ENCODE data around the gene CCDC148. TPM values are rescaled to one million over a fixed set of nuclear protein-coding genes. Genes with fewer than 3 reads are reported as not detected.

Gene CCDC148
- total and polyA plus RNA-seq, 2 donors from 2014 or later, result 6.6 to 21.0 TPM

DNA sequence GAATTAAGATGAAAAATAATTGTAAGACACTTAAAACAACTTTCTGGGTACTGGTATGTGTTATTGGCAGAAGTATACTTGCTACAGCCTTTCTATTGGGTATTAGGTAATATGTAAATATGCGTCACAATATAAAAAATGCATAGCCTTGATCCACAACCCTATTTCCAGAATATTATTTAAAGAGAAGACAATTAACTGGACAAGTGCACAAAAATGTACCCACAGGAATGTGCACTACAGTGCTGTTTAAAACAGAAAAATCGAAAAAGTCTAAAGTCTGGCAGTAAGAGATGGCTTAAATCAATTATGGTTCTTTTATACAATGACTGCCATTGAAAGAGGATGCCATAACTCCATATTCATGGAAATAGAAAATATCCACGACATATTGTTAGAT is 205.2 kb downstream of the CCDC148 start:
- FAIRE-seq, result no peak
- Histone ChIP-seq H3K9ac (ENCODE audit: low read length in 3 of 3) (no peak overlapping the region), H3K4me3 (ENCODE audit: low read length in 3 of 3) (no peak overlapping the region), H3K27ac (ENCODE audit: low read depth in 2 of 2, low read length in 2 of 2) (no peak overlapping the region), H3K9me3 (ENCODE audit: control insufficient read depth in 2 of 3, insufficient read depth in 1 of 3, low read length in 3 of 3) (no peaks in the 10 kb centered on the region), H3K4me1 (ENCODE audit: control insufficient read depth in 2 of 3, insufficient read depth in 2 of 3, low read depth in 1 of 3, low read length in 3 of 3) (no peaks in the 10 kb centered on the region), H3K36me3 (ENCODE audit: control insufficient read depth in 2 of 3, insufficient read depth in 3 of 3, low read length in 3 of 3) (no peaks in the 10 kb centered on the region), H3K27me3 (ENCODE audit: control insufficient read depth, insufficient read depth, low read length) (no peaks in the 10 kb centered on the region)
- no peak for DNase-seq
- intact Hi-C loops (cut with DNase I), result no loop called here
- TF ChIP-seq, protein P1, sequence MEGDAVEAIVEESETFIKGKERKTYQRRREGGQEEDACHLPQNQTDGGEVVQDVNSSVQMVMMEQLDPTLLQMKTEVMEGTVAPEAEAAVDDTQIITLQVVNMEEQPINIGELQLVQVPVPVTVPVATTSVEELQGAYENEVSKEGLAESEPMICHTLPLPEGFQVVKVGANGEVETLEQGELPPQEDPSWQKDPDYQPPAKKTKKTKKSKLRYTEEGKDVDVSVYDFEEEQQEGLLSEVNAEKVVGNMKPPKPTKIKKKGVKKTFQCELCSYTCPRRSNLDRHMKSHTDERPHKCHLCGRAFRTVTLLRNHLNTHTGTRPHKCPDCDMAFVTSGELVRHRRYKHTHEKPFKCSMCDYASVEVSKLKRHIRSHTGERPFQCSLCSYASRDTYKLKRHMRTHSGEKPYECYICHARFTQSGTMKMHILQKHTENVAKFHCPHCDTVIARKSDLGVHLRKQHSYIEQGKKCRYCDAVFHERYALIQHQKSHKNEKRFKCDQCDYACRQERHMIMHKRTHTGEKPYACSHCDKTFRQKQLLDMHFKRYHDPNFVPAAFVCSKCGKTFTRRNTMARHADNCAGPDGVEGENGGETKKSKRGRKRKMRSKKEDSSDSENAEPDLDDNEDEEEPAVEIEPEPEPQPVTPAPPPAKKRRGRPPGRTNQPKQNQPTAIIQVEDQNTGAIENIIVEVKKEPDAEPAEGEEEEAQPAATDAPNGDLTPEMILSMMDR (IDR thresholded peaks at IDR 0.05; ENCODE audit: borderline replicate concordance, extremely low read depth, insufficient read depth), result no peak

DNA sequence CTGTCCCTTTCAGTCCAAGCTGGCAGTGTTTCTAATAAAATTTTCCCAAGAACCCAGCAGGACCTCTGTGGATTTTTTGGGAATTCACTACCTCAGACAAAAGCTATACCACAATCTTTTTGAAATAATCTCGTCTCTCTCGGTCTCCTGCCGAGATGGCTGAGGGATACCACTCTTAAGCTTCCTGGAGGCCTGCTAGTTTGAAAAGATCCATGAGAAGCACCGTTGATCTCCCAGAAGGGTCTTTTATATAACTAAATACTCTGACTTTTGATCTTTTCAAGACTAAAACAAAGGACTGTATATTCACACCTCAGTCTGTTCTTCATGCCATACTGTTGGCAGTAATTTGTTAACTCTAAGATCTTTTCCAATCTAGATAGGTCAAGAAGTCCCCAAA is 213.2 kb downstream of the CCDC148 start:
- H3K4me1 ChIP-seq (ENCODE audit: control insufficient read depth in 2 of 3, insufficient read depth in 2 of 3, low read depth in 1 of 3, low read length in 3 of 3), result no peaks in the 10 kb centered on the region
- intact Hi-C loops (cut with DNase I), result no loop called here
- DNase-seq (no peak), FAIRE-seq (no peak)
- TF ChIP-seq, protein P1 (IDR thresholded peaks at IDR 0.05; ENCODE audit: borderline replicate concordance, extremely low read depth, insufficient read depth), result no peak
- H3K4me3 ChIP-seq (ENCODE audit: low read length in 3 of 3), result no peak overlapping the region
- no peaks in the 10 kb centered on the region for H3K27me3 ChIP-seq (ENCODE audit: control insufficient read depth, insufficient read depth, low read length)
- no peak overlapping the region for H3K9ac ChIP-seq (ENCODE audit: low read length in 3 of 3)
- H3K27ac ChIP-seq (ENCODE audit: low read depth in 2 of 2, low read length in 2 of 2), result no peak overlapping the region
- no peaks in the 10 kb centered on the region for H3K9me3 ChIP-seq (ENCODE audit: control insufficient read depth in 2 of 3, insufficient read depth in 1 of 3, low read length in 3 of 3)
- no peaks in the 10 kb centered on the region for H3K36me3 ChIP-seq (ENCODE audit: control insufficient read depth in 2 of 3, insufficient read depth in 3 of 3, low read length in 3 of 3)

DNA sequence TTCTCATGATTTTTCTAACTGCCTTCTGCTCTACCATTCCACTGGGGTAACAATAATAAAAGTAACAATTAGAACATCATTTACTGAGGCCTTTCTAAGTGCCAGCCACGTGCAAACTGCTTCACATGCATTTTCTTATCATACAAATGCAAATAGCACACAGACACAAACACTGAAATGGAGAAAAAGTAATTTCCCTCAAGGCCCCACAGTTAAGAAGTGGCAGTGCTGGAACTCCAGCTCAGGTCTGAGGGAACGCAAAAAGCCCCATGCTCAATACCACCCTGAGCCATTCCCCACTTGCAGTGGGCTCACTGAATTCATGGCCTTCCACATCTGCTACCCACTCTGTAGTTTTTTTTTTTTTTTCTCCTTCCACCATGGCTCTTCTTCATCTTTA is 214.3 kb downstream of the CCDC148 start:
- Histone ChIP-seq H3K27me3 (ENCODE audit: control insufficient read depth, insufficient read depth, low read length) (no peaks in the 10 kb centered on the region), H3K4me3 (ENCODE audit: low read length in 3 of 3) (no peak overlapping the region), H3K9ac (ENCODE audit: low read length in 3 of 3) (no peak overlapping the region), H3K36me3 (ENCODE audit: control insufficient read depth in 2 of 3, insufficient read depth in 3 of 3, low read length in 3 of 3) (no peaks in the 10 kb centered on the region), H3K9me3 (ENCODE audit: control insufficient read depth in 2 of 3, insufficient read depth in 1 of 3, low read length in 3 of 3) (no peaks in the 10 kb centered on the region), H3K27ac (ENCODE audit: low read depth in 2 of 2, low read length in 2 of 2) (no peak overlapping the region), H3K4me1 (ENCODE audit: control insufficient read depth in 2 of 3, insufficient read depth in 2 of 3, low read depth in 1 of 3, low read length in 3 of 3) (no peaks in the 10 kb centered on the region)
- DNase-seq (no peak), FAIRE-seq (no peak)
- TF ChIP-seq, protein P1 (IDR thresholded peaks at IDR 0.05; ENCODE audit: borderline replicate concordance, extremely low read depth, insufficient read depth), result no peak
- intact Hi-C loops (cut with DNase I), result no loop called here

DNA sequence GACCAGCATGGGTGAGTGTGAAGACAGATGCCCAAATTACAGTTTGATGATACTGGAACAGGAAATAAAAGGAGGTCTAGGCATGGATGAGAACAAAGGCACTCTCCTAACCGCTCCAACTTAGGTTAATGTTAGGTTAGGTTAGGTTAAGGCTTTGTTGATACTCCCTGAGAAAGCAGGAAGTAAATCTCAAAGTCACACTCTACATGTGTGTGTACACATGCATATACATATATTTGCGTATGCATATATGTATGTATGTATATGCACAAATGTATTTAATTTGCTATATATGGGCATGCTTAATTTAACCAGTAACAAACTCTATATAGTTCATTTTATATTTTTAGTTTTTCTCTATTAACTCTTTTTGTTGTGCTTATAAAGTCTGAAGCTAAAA is 215.6 kb downstream of the CCDC148 start:
- Histone ChIP-seq H3K36me3 (ENCODE audit: control insufficient read depth in 2 of 3, insufficient read depth in 3 of 3, low read length in 3 of 3) (no peaks in the 10 kb centered on the region), H3K4me1 (ENCODE audit: control insufficient read depth in 2 of 3, insufficient read depth in 2 of 3, low read depth in 1 of 3, low read length in 3 of 3) (no peaks in the 10 kb centered on the region), H3K27ac (ENCODE audit: low read depth in 2 of 2, low read length in 2 of 2) (no peak overlapping the region), H3K9me3 (ENCODE audit: control insufficient read depth in 2 of 3, insufficient read depth in 1 of 3, low read length in 3 of 3) (no peaks in the 10 kb centered on the region), H3K27me3 (ENCODE audit: control insufficient read depth, insufficient read depth, low read length) (no peaks in the 10 kb centered on the region), H3K4me3 (ENCODE audit: low read length in 3 of 3) (no peak overlapping the region), H3K9ac (ENCODE audit: low read length in 3 of 3) (no peak overlapping the region)
- DNase-seq (no peak), FAIRE-seq (no peak)
- TF ChIP-seq, protein P1 (IDR thresholded peaks at IDR 0.05; ENCODE audit: borderline replicate concordance, extremely low read depth, insufficient read depth), result no peak
- intact Hi-C loops (cut with DNase I), result no loop called here
